DND-41 (cell line): ENCODE data around the gene RIN1.

Source experiments
- CTCF ChIP-seq: IDR thresholded peaks from 2 replicates; pipeline ENCODE4 v1.5.1; 2012; ENCODE audit warnings: borderline replicate concordance, low read length, moderate library complexity, mild to moderate bottlenecking; ENCODE audit not compliant: poor library complexity, severe bottlenecking; ENCODE audit errors: extremely low read depth
- EZH2 ChIP-seq: IDR thresholded peaks from 3 replicates; pipeline ENCODE4 v1.6.1; 2012; ENCODE audit warnings: borderline replicate concordance, low read depth, mild to moderate bottlenecking, moderate library complexity, low read length, inconsistent platforms; ENCODE audit not compliant: severe bottlenecking

GRCh38 chr11:66297610-66298009 is 38.6 kb downstream of the RIN1 start:
- no peak for TF ChIP-seq EZH2
- TF ChIP-seq CTCF = no peak
